Measurements from ENCODE around the gene HJURP.

Gene HJURP

DNA sequence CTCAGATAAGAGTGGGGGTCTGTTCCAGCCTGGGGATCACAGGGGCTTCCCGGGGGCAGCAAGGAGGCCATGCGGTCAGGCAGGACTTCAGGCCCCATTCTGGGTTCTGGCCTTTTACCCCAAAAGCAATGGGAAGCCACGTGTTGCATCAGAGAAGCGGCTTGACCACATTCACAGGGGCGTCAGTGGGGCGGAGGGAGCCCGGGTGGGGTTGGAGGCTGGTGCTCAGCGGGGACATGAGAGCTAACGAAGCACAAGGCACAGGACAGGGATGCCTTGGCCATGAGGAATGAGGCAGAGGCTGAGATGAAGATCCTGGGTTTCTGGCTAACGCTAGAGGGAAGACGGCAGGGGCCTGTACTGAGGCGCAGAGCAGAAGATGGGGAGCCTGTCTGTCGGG lies 6.1 kb downstream of the HJURP start:
- no peak for DNase-seq (ENCODE audit: low read depth in 1 of 2, low spot score in 1 of 2)

- DNase-seq (ENCODE audit: low read depth in 1 of 2, low spot score in 1 of 2) = no peak
Observed at GRCh38 chr2:233847248-233847898, 7.0 kb downstream of the HJURP start.

DNA sequence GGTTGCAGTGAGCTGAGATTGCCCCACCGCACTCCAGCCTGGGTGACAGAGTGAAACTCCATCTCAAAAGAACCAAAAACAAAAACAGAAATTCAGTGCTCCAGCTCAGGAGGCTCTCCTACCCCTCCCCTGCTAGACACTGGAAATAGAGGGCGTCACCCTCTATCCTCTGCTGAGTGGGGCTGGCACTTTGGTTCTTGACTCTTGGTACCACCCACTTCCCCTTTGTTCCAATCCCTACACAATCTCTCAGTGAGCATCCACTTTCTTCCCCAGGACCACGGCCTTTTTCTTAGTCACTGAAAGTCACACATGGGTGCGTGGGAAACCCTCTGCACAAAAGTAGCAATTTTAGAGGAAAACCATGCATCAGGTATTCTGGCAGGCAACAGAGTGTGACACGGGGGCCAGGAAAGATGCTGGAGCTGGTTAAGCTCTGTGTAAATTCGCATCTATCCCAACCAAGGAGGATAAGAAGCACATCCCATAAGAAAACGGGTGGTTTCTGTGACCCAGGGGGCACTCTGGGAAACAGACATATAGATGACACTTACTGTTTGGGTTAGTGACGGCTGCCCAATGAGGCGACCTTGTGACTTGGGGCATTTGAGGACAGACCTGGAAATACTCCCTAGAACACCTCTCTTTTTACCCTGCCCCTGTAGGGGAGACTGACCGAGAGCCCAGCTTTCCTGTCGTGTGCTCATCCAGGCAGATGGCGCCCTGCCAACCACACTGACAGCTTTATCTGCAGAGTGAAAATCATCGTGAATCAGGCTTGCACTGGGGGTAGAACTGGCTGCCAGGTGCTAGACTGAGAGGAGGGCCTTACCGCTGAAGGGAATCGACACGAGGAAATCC lies 7.7 kb downstream of the HJURP start:
- no peak for DNase-seq (ENCODE audit: low read depth in 1 of 2, low spot score in 1 of 2)

DNA sequence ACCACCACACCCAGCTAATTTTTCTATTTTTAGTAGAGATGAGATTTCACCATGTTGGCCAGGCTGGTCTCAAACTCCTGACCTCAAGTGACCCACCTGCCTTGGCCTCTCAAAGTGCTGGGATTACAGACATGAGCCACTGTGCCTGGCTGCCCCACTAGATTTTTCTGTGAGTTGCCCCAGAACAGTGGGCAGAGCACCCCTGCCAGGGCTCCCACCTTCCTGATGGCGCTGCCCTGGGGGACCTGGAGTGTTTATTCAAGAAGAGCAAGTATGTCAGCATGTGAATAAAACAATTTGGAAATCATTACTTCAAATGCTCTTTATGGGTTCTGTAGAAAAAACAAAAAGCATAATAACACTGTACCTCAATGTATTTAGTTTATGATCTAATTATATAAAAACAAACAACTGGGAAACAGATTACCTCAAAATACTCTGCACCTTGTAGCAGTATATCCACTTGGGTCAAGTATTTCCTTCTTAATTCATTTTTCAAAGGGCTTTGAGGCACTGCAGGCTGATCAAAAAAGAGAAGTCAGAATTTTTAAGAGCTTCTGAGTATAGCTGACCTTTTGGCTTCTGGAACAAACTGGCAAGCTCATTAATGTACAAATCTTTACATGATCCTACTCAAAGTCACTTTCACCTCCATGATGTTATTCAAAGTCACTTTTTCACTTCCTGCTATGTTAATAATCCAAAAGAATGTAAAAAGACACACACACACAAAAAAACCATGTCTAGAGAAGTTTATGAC lies 8.9 kb downstream of the HJURP start:
- DNase-seq (ENCODE audit: low read depth in 1 of 2, low spot score in 1 of 2) = no peak

DNA sequence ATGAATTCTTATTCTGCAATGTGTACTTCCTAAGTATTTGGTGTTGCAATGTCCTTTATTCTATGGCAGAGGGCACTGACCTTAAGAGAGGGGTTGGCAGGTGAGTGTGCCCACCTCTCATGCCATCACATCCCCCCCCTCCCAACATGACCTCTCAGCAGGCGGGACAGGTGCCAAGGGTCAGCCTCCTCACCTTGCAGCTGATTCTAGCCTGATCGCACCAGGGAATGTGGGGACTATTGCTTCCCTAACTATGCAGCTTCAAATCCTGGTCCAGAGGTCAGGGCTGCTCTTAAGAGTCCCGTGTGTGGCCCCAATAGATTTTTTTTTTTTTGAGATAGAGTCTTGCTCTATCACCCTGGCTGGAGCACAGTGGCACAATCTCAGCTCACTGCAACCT lies 9.5 kb downstream of the HJURP start:
- DNase-seq (ENCODE audit: low read depth in 1 of 2, low spot score in 1 of 2) = no peak

GRCh38 chr2:233844064-233844807 lies 10.1 kb downstream of the HJURP start:
- DNase-seq (ENCODE audit: low read depth in 1 of 2, low spot score in 1 of 2) = no peak

- no peak for DNase-seq (ENCODE audit: low read depth in 1 of 2, low spot score in 1 of 2)
Observed at GRCh38 chr2:233841183-233841582, 13.2 kb downstream of the HJURP start.

DNA sequence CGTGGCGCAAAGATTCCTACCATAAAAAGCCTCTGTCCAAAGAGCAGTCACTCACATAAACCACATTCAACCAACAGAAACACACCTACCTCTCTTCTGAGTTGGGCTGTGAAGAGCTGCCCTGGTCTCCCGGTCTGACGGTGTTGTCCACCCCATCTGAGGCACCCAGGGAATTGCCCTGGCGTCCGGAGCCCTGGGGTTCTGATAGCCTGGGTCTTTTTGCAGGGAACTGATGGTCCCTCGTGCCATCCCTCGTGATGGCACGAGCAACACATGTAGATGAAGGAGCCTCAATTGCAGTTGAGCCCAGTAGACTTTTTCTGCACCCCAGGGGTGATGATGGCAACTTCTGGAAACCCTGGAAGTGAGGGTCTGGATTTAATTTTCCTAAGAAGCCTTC lies 13.8 kb downstream of the HJURP start:
- DNase-seq (ENCODE audit: low read depth in 1 of 2, low spot score in 1 of 2) = no peak

DNA sequence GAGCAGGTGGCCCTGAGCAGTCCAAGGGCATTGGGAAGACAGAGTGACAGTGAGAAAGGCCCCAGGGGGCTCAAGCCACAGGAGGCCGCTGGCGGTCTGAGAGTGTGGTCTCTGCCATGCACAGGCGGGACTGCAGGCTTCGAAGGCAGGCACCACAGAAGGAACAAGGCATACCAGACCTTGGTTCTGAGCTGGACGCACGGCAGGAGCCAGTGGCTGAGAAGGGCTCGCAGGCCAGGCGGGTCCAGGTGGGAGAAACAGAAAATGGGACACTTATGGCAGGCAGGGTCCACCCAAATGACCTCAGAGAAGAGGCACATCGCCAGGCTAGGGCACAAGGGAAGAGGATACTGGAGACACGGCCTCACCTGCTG lies 14.9 kb downstream of the HJURP start:
- no peak for DNase-seq (ENCODE audit: low read depth in 1 of 2, low spot score in 1 of 2)

DNA sequence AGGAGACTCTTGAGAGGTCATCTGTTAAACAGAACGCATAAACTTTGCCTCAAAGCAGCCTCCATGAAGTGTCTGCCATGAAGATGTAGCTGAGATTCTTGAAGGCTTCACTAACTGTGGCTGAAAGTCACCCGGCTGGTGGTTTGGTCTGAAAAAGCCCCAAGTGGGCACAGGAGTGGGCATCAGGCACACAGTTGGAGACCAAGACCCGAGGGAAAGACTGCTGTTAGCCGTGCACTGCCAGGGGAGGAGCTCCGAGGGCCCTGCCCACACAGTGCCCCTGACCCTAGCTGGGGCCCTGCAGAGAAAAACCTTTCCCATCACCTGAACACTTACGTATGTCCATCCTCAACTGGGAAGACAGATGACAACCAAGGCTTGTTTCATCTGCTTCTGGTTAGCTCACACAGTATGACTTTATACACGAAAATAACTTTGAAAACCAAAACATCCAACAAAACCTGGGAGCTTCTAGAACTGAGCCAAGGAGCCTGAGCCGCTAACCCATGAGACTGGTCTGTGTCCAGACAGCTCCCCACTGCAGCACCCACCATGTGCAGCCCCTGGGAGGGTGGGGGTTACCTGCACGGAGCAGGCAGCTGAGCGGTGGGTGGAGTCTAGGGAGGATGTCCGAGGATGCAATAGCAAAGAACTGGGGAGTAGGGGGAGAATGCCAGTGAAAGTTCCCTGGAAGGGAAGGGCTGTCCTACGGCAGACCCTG lies 15.4 kb downstream of the HJURP start:
- no peak for DNase-seq (ENCODE audit: low read depth in 1 of 2, low spot score in 1 of 2)

GRCh38 chr2:233838251-233838650 lies 16.1 kb downstream of the HJURP start:
- DNase-seq (ENCODE audit: low read depth in 1 of 2, low spot score in 1 of 2) = no peak

- DNase-seq (ENCODE audit: low read depth in 1 of 2, low spot score in 1 of 2) = no peak
Observed at GRCh38 chr2:233837694-233838229, 16.6 kb downstream of the HJURP start.

- no peak for DNase-seq (ENCODE audit: low read depth in 1 of 2, low spot score in 1 of 2)
Observed at GRCh38 chr2:233836359-233836758, 18.0 kb downstream of the HJURP start.

GRCh38 chr2:233835230-233836186 lies 18.8 kb downstream of the HJURP start:
- no peak for DNase-seq (ENCODE audit: low read depth in 1 of 2, low spot score in 1 of 2)

- DNase-seq (ENCODE audit: low read depth in 1 of 2, low spot score in 1 of 2) = no peak
Observed at GRCh38 chr2:233833345-233833744, 21.0 kb downstream of the HJURP start.

- no peak for DNase-seq (ENCODE audit: low read depth in 1 of 2, low spot score in 1 of 2)
Observed at GRCh38 chr2:233832869-233833311, 21.4 kb downstream of the HJURP start.

- no peak for DNase-seq (ENCODE audit: low read depth in 1 of 2, low spot score in 1 of 2)
Observed at GRCh38 chr2:233832414-233832813, 21.9 kb downstream of the HJURP start.

DNA sequence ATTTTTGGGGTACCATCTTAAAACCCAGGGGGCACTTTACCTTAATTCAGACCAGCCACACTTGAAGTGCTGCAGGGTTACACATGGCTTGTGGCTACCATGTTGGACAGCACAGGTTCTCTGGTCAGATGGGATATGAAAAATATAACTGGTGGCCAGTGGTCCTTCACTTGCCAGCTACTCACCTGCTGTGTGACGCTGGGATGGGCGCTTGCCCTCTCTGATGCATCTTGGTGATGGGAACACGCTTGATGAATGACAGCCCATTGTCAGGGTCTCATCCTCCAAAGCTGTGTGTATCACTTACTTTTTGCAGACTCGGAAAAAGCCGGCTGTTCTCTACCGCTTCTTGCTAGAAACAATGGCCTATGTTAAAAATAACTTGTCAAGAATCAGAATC lies 22.5 kb downstream of the HJURP start:
- no peak for DNase-seq (ENCODE audit: low read depth in 1 of 2, low spot score in 1 of 2)
